HAP-1 (cell line): Measurements from ENCODE around the gene DOCK4.

Source experiments
- DNase-seq, 2 experiments: peaks; one replicate each; pipeline ENCODE4 v3.0.0-alpha.2; 2016 to 2020; ENCODE audit warnings: low spot score in 2 of 2
- H3K27me3 ChIP-seq: fragments of 250-450 bp; sonication (Bioruptor Pico); 2 replicates; pipeline ENCODE4 v1.5.1; 2020; ENCODE audit warnings: low read depth, mild to moderate bottlenecking, moderate library complexity
- H3K36me3 ChIP-seq: fragments of 250-450 bp; sonication (Bioruptor Pico); replicated peaks from 2 replicates; pipeline ENCODE4 v1.5.1; 2020; ENCODE audit warnings: mild to moderate bottlenecking
- H3K4me1 ChIP-seq: fragments of 250-450 bp; sonication (Bioruptor Pico); 2 replicates; pipeline ENCODE4 v1.5.1; 2020; ENCODE audit warnings: mild to moderate bottlenecking
- H3K4me3 ChIP-seq: fragments of 250-450 bp; sonication (Bioruptor Pico); 2 replicates; pipeline ENCODE4 v1.5.1; 2020; ENCODE audit warnings: mild to moderate bottlenecking, moderate library complexity
- H3K9me3 ChIP-seq: fragments of 250-450 bp; sonication (Bioruptor Pico); 2 replicates; pipeline ENCODE4 v1.5.1; 2020; ENCODE audit warnings: mild to moderate bottlenecking, moderate library complexity
- in situ Hi-C: fragments of 300-500 bp; cut with MboI; formaldehyde crosslinking; loops from 3 replicates; pipeline ENCODE4 v1.14.3; 2020; ENCODE audit warnings: low sequenced_read_pairs, inconsistent platforms, mixed read lengths

The DOCK4 gene

DNA sequence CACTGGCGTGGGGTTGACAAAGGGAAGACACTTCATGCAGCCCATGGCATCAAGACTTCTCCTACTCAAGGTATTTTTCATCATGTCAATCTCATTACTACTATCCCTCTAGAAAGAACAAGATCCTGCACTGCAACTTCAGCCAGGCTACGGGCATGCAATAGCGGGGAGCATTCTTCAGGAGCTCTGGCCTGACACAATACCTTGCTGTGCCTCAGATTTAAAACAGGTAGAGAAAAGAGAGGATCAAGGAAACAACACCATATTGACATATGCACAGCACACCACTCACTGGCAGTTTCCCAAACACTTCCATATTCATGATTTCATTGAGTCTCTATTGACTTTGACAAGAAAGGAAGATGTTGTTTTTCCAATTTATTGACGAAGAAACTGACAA is 51.5 kb downstream of the DOCK4 start:
- Histone ChIP-seq H3K36me3 (no peaks in the 10 kb centered on the region), H3K4me1 (no peaks in the 10 kb centered on the region), H3K27me3 (0 out of 2 replicates have a peak, but pooled peaks cover 7% of the 10 kb centered on the region), H3K9me3 (no peaks in the 10 kb centered on the region), H3K4me3 (no peak overlapping the region)
- DNase-seq, result no peak
- in situ Hi-C loops, result no loop called here

DNA sequence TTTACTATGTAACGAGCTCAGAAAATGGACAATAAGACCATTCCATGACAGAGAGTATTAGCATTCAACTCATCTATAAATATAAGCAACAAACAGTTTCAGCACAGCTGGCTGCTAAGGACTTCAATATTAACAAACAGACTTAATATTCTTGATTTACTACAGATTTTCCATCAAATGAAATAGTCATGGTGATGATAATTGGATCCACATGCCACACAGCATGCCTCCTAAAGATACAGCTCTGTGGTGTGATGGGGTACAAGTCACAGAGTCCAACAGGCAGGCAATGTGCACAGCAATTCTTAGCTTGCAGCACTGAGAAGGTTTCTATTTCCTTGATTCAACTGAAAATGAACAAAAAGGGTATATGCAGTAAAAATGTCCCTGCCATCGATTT is 54.0 kb downstream of the DOCK4 start:
- no peak overlapping the region for H3K4me3 ChIP-seq
- H3K9me3 ChIP-seq, result no peaks in the 10 kb centered on the region
- in situ Hi-C loops, result no loop called here
- H3K27me3 ChIP-seq, result 0 out of 2 replicates have a peak, but pooled peaks cover 7% of the 10 kb centered on the region
- no peaks in the 10 kb centered on the region for H3K4me1 ChIP-seq
- DNase-seq, result no peak
- H3K36me3 ChIP-seq, result no peaks in the 10 kb centered on the region

DNA sequence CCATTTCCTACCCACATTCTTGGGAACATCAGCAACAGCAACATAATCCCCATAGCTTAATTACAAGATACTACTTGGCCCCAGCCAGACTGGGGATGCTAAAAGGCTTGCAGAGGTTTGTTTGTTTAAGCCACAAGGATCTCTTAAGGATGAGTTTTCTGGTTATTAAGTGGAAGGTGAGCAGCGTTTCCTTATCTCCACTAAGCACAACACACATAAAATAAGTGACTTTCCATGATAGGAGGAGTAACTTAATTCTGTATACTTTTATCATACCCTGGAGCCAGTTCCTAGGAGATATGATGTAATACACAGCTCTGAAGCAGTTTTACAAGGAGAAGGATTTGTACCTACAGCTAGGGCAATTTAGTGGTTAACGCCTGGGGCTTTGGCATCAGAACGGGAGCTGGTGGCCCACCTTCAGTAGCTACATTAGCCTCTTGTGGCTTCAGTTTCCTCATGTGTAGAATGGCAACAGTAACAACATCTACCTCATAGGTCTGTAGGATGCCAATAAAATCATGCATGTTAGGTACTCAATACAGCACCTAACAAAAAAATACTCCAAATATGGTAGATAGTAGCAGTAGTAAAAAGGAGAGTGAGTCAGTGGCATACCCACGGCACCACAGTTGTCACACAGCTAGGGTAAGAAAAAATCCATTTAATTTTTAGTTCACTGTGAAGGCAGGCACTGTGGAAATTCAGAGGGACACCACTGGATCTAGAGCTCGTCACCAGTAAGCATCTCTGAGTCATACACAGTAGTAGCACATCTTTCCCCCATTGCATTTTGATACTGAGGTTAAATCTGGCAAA is 55.2 kb downstream of the DOCK4 start:
- no peak for DNase-seq
- Histone ChIP-seq H3K4me3 (no peak overlapping the region), H3K4me1 (no peaks in the 10 kb centered on the region), H3K9me3 (no peaks in the 10 kb centered on the region), H3K27me3 (0 out of 2 replicates have a peak, but pooled peaks cover 7% of the 10 kb centered on the region), H3K36me3 (no peaks in the 10 kb centered on the region)
- in situ Hi-C loops, result no loop called here

DNA sequence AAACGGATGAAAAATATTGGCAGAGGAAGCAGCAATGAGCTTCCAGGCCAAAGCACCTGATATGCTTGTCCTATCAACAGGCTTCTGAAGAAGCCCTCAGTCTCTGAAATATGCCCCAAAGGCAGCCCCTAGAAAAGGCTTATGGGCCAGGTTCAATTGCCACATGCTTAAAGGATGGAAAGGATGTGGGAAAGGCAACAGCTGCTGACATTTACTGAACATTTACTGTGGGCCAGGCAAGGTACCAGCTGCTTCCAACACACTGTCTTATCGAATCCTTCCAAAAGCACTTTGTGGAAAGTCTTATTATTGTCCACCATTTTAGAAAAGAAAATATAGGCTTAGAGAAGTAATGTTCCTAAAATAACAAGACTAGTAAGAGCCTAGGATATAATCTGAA is 56.5 kb downstream of the DOCK4 start:
- in situ Hi-C loops, result no loop called here
- Histone ChIP-seq H3K36me3 (no peaks in the 10 kb centered on the region), H3K9me3 (no peaks in the 10 kb centered on the region), H3K4me3 (no peak overlapping the region), H3K27me3 (0 out of 2 replicates have a peak, but pooled peaks cover 7% of the 10 kb centered on the region), H3K4me1 (no peaks in the 10 kb centered on the region)
- DNase-seq, result no peak

DNA sequence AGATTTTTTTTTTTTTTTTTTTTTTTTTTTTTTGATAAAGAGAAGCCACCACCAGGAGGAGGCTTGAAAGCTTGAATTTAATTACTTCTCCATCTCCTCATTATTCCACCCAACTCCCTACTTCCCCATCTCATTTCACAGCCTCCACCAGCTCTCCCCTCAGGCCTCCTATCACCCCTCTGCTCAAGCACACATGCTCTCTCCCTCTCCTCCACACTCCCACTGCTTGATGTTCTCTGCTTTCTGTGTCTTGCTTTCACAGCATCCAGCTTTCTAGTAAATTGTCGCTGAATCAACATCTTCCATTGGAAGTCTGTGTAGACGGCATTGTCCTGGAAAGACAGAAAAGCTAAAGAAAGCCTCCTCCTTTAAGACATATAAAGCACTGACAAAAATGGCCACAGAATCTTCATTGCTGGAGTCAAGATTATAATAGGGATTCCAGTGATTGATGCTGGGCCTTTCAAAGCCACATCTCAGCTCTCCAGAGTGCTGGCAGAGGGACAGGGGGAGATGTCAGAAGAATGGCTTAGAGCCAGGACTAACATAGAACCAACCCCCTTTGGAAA is 58.3 kb downstream of the DOCK4 start:
- 0 out of 2 replicates have a peak, but pooled peaks cover 7% of the 10 kb centered on the region for H3K27me3 ChIP-seq
- H3K4me3 ChIP-seq, result no peak overlapping the region
- H3K4me1 ChIP-seq, result no peaks in the 10 kb centered on the region
- no peaks in the 10 kb centered on the region for H3K9me3 ChIP-seq
- in situ Hi-C loops, result no loop called here
- DNase-seq, result no peak
- H3K36me3 ChIP-seq, result no peaks in the 10 kb centered on the region

DNA sequence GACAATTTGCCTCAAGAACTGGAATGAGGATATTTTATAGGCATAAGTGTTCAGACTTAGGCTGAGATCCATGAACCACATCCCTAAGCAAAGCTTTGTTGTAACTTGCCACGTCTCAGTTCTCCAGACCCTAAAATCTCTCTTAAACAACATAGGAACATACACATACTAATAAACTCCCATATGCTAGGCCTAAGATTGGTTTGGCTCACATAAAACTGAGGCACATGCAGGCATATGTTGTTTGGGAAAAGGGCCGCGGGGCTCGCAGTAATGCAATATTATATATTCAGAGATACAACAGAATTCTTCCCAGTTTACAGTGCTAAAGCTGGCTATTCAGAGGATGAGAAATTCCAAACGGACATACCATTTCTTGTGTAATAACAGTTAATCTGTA is 61.0 kb downstream of the DOCK4 start:
- H3K9me3 ChIP-seq, result no peaks in the 10 kb centered on the region
- H3K4me3 ChIP-seq, result no peak overlapping the region
- in situ Hi-C loops, result no loop called here
- H3K27me3 ChIP-seq, result no peaks in the 10 kb centered on the region
- H3K4me1 ChIP-seq, result no peaks in the 10 kb centered on the region
- DNase-seq, result no peak
- no peaks in the 10 kb centered on the region for H3K36me3 ChIP-seq

DNA sequence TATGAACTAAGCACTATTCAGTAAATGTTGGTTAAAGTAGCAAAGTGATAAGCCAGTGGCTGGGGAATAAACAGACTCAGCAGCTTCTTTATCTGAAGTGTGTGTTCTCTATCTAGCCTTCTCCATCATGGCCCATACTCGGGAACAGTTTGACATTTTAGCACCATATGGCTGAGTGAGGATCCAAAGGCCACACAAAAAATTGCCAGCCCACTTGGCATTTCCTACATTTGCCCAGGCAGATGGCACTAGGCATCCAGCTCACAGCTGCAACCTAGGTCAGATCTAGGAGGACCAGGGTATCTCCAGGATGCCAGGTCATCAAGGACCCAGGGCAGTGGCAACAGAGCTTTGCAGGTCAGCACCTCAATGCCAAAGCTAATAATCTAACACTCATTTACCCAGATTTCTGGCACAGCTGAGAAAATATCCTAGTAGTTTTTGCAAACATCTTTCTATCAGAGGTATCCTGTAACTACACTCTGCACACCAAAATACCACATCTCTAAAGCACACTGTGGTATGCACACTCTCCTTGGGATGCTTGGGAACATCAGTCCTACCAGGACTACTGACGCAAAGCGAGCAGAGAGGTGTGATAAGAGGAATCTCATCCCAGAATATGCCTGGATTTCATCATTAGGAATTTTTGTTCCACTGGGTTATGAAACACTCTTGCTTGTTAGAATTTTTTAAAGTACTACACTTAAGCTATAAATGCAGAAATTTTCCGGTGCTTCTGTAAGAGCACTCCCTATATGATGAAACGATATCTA is 61.7 kb downstream of the DOCK4 start:
- in situ Hi-C loops, result no loop called here
- no peaks in the 10 kb centered on the region for H3K4me1 ChIP-seq
- H3K4me3 ChIP-seq, result no peak overlapping the region
- no peaks in the 10 kb centered on the region for H3K27me3 ChIP-seq
- no peak for DNase-seq
- H3K9me3 ChIP-seq, result no peaks in the 10 kb centered on the region
- no peaks in the 10 kb centered on the region for H3K36me3 ChIP-seq

DNA sequence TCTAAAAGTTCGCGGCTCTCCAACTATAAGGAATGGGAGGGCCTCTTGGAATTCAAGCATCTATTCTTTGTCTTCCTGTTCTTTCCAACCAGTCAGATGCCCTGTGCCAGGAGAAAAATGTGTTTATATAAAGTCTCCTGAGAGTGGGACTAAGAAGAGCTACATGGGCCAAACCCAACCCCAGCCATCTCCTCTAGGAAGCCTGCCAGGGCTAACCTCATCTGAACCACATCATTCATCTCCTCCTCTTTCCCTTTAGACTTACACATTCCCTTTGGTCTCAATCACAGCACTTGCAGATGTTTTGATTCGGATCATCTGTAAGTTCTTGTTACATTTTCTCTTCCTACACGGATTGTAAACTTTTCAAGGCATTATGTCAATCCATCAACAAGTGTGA is 62.6 kb downstream of the DOCK4 start:
- no peaks in the 10 kb centered on the region for H3K4me1 ChIP-seq
- no peaks in the 10 kb centered on the region for H3K27me3 ChIP-seq
- no peaks in the 10 kb centered on the region for H3K9me3 ChIP-seq
- DNase-seq, result no peak
- H3K4me3 ChIP-seq, result no peak overlapping the region
- in situ Hi-C loops, result no loop called here
- H3K36me3 ChIP-seq, result no peaks in the 10 kb centered on the region

DNA sequence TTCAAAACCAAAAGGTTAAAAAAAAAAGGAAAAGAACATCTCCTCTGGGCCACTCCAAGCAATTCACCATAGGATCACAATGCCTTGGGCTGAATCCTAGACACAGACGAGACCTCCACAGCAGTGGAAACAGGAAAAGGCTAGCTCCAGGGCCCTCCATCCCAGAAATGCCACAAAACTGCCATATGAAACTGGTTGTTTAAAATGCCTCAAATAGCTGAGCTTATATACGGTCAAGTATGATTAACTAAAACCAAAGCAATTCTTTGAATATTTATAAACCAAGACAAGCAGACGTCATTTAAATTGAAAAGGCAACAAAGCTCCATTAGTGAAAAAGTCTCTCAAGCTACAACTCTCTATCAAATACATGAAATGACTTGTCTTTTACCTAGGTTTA is 63.1 kb downstream of the DOCK4 start:
- no peak for DNase-seq
- Histone ChIP-seq H3K9me3 (no peaks in the 10 kb centered on the region), H3K4me1 (no peaks in the 10 kb centered on the region), H3K4me3 (no peak overlapping the region), H3K36me3 (no peaks in the 10 kb centered on the region), H3K27me3 (no peaks in the 10 kb centered on the region)
- in situ Hi-C loops, result no loop called here

DNA sequence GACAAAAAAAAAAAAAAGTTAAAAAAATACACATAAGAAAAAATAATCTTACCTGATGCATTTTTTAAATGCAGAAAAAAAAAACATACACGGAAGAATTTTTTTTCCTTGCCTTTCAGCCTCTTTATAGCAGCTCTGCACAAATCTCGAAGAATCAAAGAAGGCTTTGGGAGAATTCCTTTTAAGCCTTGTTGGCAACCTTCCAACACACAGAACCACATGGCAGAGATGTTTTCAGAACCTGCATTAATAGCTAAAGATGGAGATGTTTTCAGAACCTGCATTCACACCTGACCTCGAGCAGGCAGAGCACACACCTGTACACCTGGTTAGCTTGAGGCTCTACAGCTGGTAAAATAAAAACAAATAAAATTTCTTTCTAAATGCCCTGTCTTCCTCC is 65.6 kb downstream of the DOCK4 start:
- in situ Hi-C loops, result no loop called here
- Histone ChIP-seq H3K4me3 (no peak overlapping the region), H3K36me3 (no peaks in the 10 kb centered on the region), H3K9me3 (no peaks in the 10 kb centered on the region), H3K27me3 (no peaks in the 10 kb centered on the region), H3K4me1 (peaks cover 6% of the 10 kb centered on the region)
- no peak for DNase-seq

DNA sequence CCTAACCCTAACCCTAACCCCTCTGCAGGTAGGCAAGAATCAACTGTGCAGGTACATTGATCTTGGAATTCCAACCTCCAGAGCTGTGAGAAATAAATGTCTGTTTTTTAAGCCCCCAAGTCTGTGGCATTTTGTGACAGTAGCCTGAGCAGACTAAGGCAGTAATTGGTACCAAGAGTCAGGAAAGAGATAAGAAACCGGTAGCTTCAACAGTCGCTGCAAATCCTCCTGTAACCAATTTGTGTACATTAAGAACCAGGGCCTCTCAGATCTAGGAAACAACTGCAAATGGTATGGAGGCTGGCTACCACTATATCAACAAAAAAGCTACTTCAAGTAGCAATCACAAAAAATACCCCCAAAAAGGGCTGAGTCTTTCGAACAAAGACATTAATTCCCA is 67.3 kb downstream of the DOCK4 start:
- in situ Hi-C loops, result no loop called here
- no peak for DNase-seq
- H3K27me3 ChIP-seq, result no peaks in the 10 kb centered on the region
- peaks cover 10% of the 10 kb centered on the region for H3K4me1 ChIP-seq
- no peak overlapping the region for H3K4me3 ChIP-seq
- H3K9me3 ChIP-seq, result no peaks in the 10 kb centered on the region
- no peaks in the 10 kb centered on the region for H3K36me3 ChIP-seq

DNA sequence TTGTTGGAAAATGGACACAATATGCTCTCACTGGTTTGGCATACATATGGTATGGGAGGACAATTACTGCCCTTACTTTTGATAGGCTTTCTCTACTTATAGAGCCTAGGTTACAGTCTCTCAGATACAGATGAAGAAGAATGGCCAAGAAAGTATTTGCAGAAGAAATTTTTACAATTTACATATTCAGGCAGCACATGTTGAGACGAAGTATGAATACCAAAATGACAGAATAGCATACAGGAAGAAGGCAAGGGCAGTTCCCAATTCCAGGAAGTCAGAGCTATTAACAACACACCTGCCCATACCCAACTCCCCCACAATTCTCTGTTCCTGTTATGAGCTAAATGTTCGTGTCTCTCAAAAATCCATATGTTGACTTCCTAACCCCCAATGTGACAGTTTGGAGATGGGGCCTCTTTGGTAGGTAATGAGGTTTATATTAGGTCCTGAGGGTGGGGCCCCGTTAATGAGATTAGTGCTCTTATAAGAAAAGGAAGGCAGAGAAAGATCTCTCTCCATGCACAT is 67.8 kb downstream of the DOCK4 start:
- in situ Hi-C loops, result no loop called here
- Histone ChIP-seq H3K27me3 (no peaks in the 10 kb centered on the region), H3K9me3 (no peaks in the 10 kb centered on the region), H3K4me3 (no peak overlapping the region), H3K4me1 (peaks cover 12% of the 10 kb centered on the region), H3K36me3 (no peaks in the 10 kb centered on the region)
- DNase-seq, result no peak

DNA sequence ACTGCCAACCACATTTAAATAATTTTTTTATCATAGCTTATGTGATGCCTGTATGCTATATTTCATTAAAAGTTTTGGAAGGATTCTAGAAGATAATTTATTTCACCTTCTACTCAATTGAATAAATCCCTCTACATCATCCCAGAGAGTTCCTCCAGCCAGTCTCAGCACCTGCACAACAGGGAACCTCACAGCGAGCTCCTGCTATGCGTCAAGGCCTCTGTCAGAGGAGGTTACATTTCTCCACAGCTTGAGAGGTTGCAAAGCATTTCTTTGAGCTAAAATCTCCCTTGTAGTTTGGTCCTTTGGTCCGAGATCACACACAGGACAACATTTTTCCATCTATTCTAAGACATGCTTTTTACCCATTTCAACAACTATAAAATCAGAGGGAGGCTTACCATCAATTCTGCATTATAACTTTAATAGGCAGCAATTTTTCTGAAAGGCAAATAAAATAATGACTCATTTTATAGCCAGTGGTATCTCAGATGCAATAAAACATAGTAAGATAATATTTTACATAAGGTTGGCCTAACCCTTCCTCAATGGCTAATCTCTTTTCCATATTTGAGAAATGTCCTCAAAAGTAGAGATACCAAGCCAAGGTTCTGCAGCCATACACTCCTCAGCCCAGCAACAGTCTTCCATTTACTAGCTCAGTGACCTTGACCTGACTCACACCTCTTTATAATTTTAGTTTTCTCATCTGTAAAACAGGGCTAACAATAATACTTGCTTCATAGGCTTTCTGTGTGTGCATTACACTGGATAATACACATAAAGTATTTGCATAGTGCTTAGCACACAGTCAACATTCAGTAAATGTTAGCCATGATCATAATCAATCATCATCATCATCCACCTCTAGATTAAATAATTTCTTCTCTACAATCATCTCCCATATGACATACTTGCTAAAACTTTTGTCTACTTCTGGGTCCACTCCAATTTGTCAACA is 68.8 kb downstream of the DOCK4 start:
- Histone ChIP-seq H3K36me3 (no peaks in the 10 kb centered on the region), H3K9me3 (no peaks in the 10 kb centered on the region), H3K27me3 (no peaks in the 10 kb centered on the region), H3K4me3 (no peak overlapping the region), H3K4me1 (peaks cover 12% of the 10 kb centered on the region)
- in situ Hi-C loops, result no loop called here
- DNase-seq, result no peak
